ENCODE results near the gene MATCAP1. TPM values are rescaled to one million over a fixed set of nuclear protein-coding genes. Genes with fewer than 3 reads are reported as not detected.

The MATCAP1 gene
- total and polyA plus RNA-seq, 2 experiments from 2014 or later: 3.8 to 6.4 TPM

DNA sequence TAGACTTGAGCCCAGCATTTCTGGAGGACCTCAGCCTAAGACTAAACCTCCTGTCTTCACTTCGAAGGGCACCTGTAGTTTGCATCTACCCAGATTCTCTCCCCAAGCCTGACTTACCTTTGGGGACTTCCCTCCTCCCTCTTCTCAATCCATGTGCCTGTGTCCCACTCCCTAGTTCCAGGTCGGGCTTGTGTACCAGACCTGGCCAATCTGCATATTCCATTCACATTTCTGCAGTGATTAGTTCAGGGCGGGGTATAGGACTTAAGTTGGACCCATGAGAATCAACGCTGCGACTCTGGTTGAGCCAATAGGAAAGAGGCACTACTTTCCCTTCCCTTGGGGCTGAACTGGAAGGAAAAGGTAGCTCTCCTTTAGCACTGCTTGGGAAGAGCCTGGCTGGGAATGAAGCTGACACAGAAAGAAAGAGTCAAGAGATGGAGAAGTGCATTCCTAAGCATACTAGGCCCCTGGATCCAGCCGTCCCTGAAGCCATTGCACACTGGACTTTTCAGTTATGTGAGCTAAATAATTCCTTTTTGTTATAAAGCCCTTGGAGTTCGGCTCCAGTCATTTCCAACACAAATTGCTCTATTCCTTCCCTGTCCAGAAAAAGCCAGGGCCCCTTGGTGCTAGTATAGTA is 26.5 kb downstream of the MATCAP1 start:
- Histone ChIP-seq H3K9ac (no peak overlapping the region), H3K36me3 (ENCODE audit: low read depth) (no peaks in the 10 kb centered on the region), H3K9me2 (ENCODE audit: insufficient read depth) (no peaks in the 10 kb centered on the region), H3K27ac (no peak overlapping the region), H3K79me2 (ENCODE audit: insufficient read depth) (0 out of 2 replicates have a peak, but pooled peaks cover 4% of the 10 kb centered on the region), H3K27me3 (replicated peaks; ENCODE audit: insufficient read depth) (no peaks in the 10 kb centered on the region), H3K4me1 (ENCODE audit: insufficient read depth) (no peaks in the 10 kb centered on the region), H3K9me3 (ENCODE audit: low read depth) (no peaks in the 10 kb centered on the region), H4K20me1 (ENCODE audit: insufficient read depth) (no peaks in the 10 kb centered on the region), H3K4me2 (ENCODE audit: unreplicated experiment) (no peak overlapping the region), H3F3A (ENCODE audit: insufficient read depth) (peaks cover 7% of the 10 kb centered on the region; the same call in 1 of the 2 replicates), H3K4me3 (no peak overlapping the region), H2AFZ (no peak overlapping the region)
- WGBS, 2 experiments (ENCODE audit: low coverage in 1 of 2, low lambda C conversion rate in 2 of 2, missing lambda C conversion rate in 2 of 2): 56 to 59% methylated on average over 7 of the region's 7 CpGs
- no peak for DNase-seq
- TF ChIP-seq EZH2 (IDR thresholded peaks at IDR 0.05; ENCODE audit: insufficient read depth, poor library complexity, severe bottlenecking) (no peak), EZH2phosphoT487 (IDR thresholded peaks at IDR 0.05; ENCODE audit: insufficient read depth, low read depth) (no peak)
- in situ Hi-C loops (cut with MboI): loop anchor here (25.0 kb wide), 1 partner anchor 195 kb away; the partner anchor contains the start of gene CES3

GRCh38 chr16:67156143-67156844 is 27.5 kb downstream of the MATCAP1 start:
- DNase-seq: no peak
- no peaks in the 10 kb centered on the region for H4K20me1 ChIP-seq (ENCODE audit: insufficient read depth)
- in situ Hi-C loops (cut with MboI): loop anchor here (25.0 kb wide), 1 partner anchor 194 kb away; the partner anchor contains the start of gene CES3

GRCh38 chr16:67155295-67156142 is 28.2 kb downstream of the MATCAP1 start:
- Histone ChIP-seq H3K4me1 (ENCODE audit: insufficient read depth) (0 out of 2 replicates have a peak, but pooled peaks cover 5% of the 10 kb centered on the region), H3K27ac (no peak overlapping the region), H2AFZ (no peak overlapping the region), H3K36me3 (ENCODE audit: low read depth) (no peaks in the 10 kb centered on the region), H3K4me2 (ENCODE audit: unreplicated experiment) (peak overlapping the region; percentile 73), H3K9me3 (ENCODE audit: low read depth) (no peaks in the 10 kb centered on the region), H3K27me3 (replicated peaks; ENCODE audit: insufficient read depth) (no peaks in the 10 kb centered on the region), H3K9ac (no peak overlapping the region), H3K79me2 (ENCODE audit: insufficient read depth) (0 out of 2 replicates have a peak, but pooled peaks cover 4% of the 10 kb centered on the region), H3K4me3 (peak overlapping the region; percentile 50), H3F3A (ENCODE audit: insufficient read depth) (peaks cover 16% of the 10 kb centered on the region; the same call in 1 of the 2 replicates), H4K20me1 (ENCODE audit: insufficient read depth) (no peaks in the 10 kb centered on the region), H3K9me2 (ENCODE audit: insufficient read depth) (no peaks in the 10 kb centered on the region)
- peak; percentile 90 for DNase-seq
- in situ Hi-C loops (cut with MboI): loop anchor here (25.0 kb wide), 1 partner anchor 193 kb away; the partner anchor contains the start of gene CES3
- TF ChIP-seq EZH2phosphoT487 (IDR thresholded peaks at IDR 0.05; ENCODE audit: insufficient read depth, low read depth) (no peak), EZH2 (IDR thresholded peaks at IDR 0.05; ENCODE audit: insufficient read depth, poor library complexity, severe bottlenecking) (no peak)
- 14% methylated on average over 72 to 74 of the region's 74 CpGs for WGBS, 2 experiments (ENCODE audit: low coverage in 1 of 2, low lambda C conversion rate in 2 of 2, missing lambda C conversion rate in 2 of 2)

More at GRCh38 chr16:67156143-67156844, 27.5 kb downstream of the MATCAP1 start:
- 0 out of 2 replicates have a peak, but pooled peaks cover 4% of the 10 kb centered on the region for H3K4me1 ChIP-seq (ENCODE audit: insufficient read depth)
- 62 to 65% methylated on average over 14 to 15 of the region's 15 CpGs for WGBS, 2 experiments (ENCODE audit: low coverage in 1 of 2, low lambda C conversion rate in 2 of 2, missing lambda C conversion rate in 2 of 2)
- H3K4me3 ChIP-seq: no peak overlapping the region
- H3K27ac ChIP-seq: no peak overlapping the region
- no peaks in the 10 kb centered on the region for H3K36me3 ChIP-seq (ENCODE audit: low read depth)
- no peaks in the 10 kb centered on the region for H3K9me2 ChIP-seq (ENCODE audit: insufficient read depth)
- H2AFZ ChIP-seq: no peak overlapping the region
- H3K9ac ChIP-seq: no peak overlapping the region
- H3K27me3 ChIP-seq (replicated peaks; ENCODE audit: insufficient read depth): no peaks in the 10 kb centered on the region
- H3K79me2 ChIP-seq (ENCODE audit: insufficient read depth): 0 out of 2 replicates have a peak, but pooled peaks cover 4% of the 10 kb centered on the region
- TF ChIP-seq EZH2 (IDR thresholded peaks at IDR 0.05; ENCODE audit: insufficient read depth, poor library complexity, severe bottlenecking) (no peak), EZH2phosphoT487 (IDR thresholded peaks at IDR 0.05; ENCODE audit: insufficient read depth, low read depth) (no peak)
- H3K4me2 ChIP-seq (ENCODE audit: unreplicated experiment): no peak overlapping the region
- H3F3A ChIP-seq (ENCODE audit: insufficient read depth): peaks cover 14% of the 10 kb centered on the region; the same call in 1 of the 2 replicates
- no peaks in the 10 kb centered on the region for H3K9me3 ChIP-seq (ENCODE audit: low read depth)

Measured in GM23248 (cell line).